ACC112 (cell line): ENCODE results near the gene PLP1.
"Not testable (repeated sequence)": the region's sequence is repeated elsewhere in the genome, so short reads cannot be mapped to it uniquely, and the experiment has no call there.

Experiments
- H2AFZ ChIP-seq: fragments of 200-600 bp; sonication (generic); one replicate; pipeline ENCODE4 v1.6.0; 2017; ENCODE audit warnings: antibody characterized with exemption, low read length; ENCODE audit not compliant: unreplicated experiment
- H3K27ac ChIP-seq: fragments of 200-600 bp; sonication (generic); 2 replicates; pipeline ENCODE4 v1.5.1; 2014; ENCODE audit warnings: low read depth, mild to moderate bottlenecking, antibody characterized with exemption, low read length, moderate library complexity
- H3K27me3 ChIP-seq: fragments of 200-600 bp; sonication (generic); 2 replicates; pipeline ENCODE4 v1.6.1; 2014; ENCODE audit warnings: mild to moderate bottlenecking, antibody characterized with exemption, low read length, moderate library complexity, mixed read lengths; ENCODE audit not compliant: insufficient read depth
- H3K36me3 ChIP-seq: fragments of 200-600 bp; sonication (generic); 2 replicates; pipeline ENCODE4 v1.6.1; 2016; ENCODE audit warnings: mild to moderate bottlenecking, antibody characterized with exemption, low read length, moderate library complexity, mixed read lengths; ENCODE audit not compliant: insufficient read depth
- H3K4me1 ChIP-seq: fragments of 200-600 bp; sonication (generic); one replicate; pipeline ENCODE4 v1.6.1; 2016; ENCODE audit warnings: low read length, mixed read lengths; ENCODE audit not compliant: insufficient read depth, unreplicated experiment, control insufficient read depth
- H3K4me3 ChIP-seq: fragments of 200-600 bp; sonication (generic); 2 replicates; pipeline ENCODE4 v1.5.1; 2014; ENCODE audit warnings: mild to moderate bottlenecking, low read depth, low read length
- H3K79me2 ChIP-seq: fragments of 200-600 bp; sonication (generic); one replicate; pipeline ENCODE4 v1.6.0; 2016; ENCODE audit warnings: low read length; ENCODE audit not compliant: control insufficient read depth, unreplicated experiment, insufficient read depth

Gene PLP1

DNA sequence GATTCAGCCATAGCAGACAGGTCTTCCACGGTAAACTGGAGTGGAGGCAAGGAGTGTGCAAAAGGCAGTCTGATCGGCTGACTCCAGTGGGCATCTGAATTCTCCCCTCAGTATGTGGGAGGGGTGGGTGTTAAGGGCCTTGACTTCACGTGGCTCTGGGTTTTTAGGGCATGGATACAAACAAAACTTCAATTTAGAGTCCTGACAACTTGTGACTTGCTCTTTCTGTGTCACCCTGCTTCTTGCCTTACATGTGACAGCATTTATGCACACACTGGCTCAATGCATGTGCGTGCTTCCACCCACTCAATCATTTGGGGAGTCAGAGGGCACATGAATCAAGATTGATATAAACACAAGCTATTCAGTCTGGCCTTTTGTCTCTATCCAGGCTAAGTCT, 17.5 kb downstream of the PLP1 start:
- Histone ChIP-seq H3K79me2 (no peaks in the 10 kb centered on the region), H3K27ac (peak overlapping the region; percentile 80), H3K4me3 (peak overlapping the region; percentile 78), H3K4me1 (peaks cover 30% of the 10 kb centered on the region), H3K27me3 (no peaks in the 10 kb centered on the region), H3K36me3 (no peaks in the 10 kb centered on the region), H2AFZ (peak overlapping the region; percentile 77)

GRCh38 chrX:103797691-103798090, 21.1 kb downstream of the PLP1 start:
- H3K79me2 ChIP-seq = no peaks in the 10 kb centered on the region
- H2AFZ ChIP-seq = no peak overlapping the region
- H3K27ac ChIP-seq = no peak overlapping the region
- H3K27me3 ChIP-seq = no peaks in the 10 kb centered on the region
- H3K36me3 ChIP-seq = no peaks in the 10 kb centered on the region
- peaks cover 16% of the 10 kb centered on the region for H3K4me1 ChIP-seq
- H3K4me3 ChIP-seq = no peak overlapping the region

- no peak overlapping the region for H3K27ac ChIP-seq
- H3K36me3 ChIP-seq = no peaks in the 10 kb centered on the region
- no peak overlapping the region for H3K4me3 ChIP-seq
- H3K27me3 ChIP-seq = no peaks in the 10 kb centered on the region
- H2AFZ ChIP-seq = no peak overlapping the region
- H3K79me2 ChIP-seq = no peaks in the 10 kb centered on the region
- no peaks in the 10 kb centered on the region for H3K4me1 ChIP-seq
Observed at GRCh38 chrX:103800318-103800717, 23.7 kb downstream of the PLP1 start.

GRCh38 chrX:103805860-103806259, 29.2 kb downstream of the PLP1 start:
- Histone ChIP-seq H3K27me3 (no peaks in the 10 kb centered on the region), H3K4me3 (no peak overlapping the region), H3K4me1 (no peaks in the 10 kb centered on the region), H2AFZ (no peak overlapping the region), H3K79me2 (no peaks in the 10 kb centered on the region), H3K36me3 (no peaks in the 10 kb centered on the region), H3K27ac (no peak overlapping the region)

- H3K79me2 ChIP-seq = no peaks in the 10 kb centered on the region
- no peaks in the 10 kb centered on the region for H3K27me3 ChIP-seq
- no peak overlapping the region for H2AFZ ChIP-seq
- H3K27ac ChIP-seq = no peak overlapping the region
- H3K36me3 ChIP-seq = no peaks in the 10 kb centered on the region
- H3K4me1 ChIP-seq = no peaks in the 10 kb centered on the region
- H3K4me3 ChIP-seq = no peak overlapping the region
Observed at GRCh38 chrX:103806862-103807474, 30.3 kb downstream of the PLP1 start.

GRCh38 chrX:103811858-103812257, 35.2 kb downstream of the PLP1 start:
- Histone ChIP-seq H2AFZ (no peak overlapping the region), H3K36me3 (no peaks in the 10 kb centered on the region), H3K27ac (no peak overlapping the region), H3K27me3 (no peaks in the 10 kb centered on the region), H3K79me2 (no peaks in the 10 kb centered on the region), H3K4me1 (no peaks in the 10 kb centered on the region), H3K4me3 (no peak overlapping the region)

GRCh38 chrX:103817101-103817500, 40.5 kb downstream of the PLP1 start:
- H3K79me2 ChIP-seq = not testable (repeated sequence)

GRCh38 chrX:103817502-103817901, 40.9 kb downstream of the PLP1 start:
- no peaks in the 10 kb centered on the region for H3K27me3 ChIP-seq
- H3K36me3 ChIP-seq = no peaks in the 10 kb centered on the region
- H3K4me3 ChIP-seq = no peak overlapping the region
- H3K27ac ChIP-seq = no peak overlapping the region
- H3K79me2 ChIP-seq = no peaks in the 10 kb centered on the region
- no peak overlapping the region for H2AFZ ChIP-seq
- H3K4me1 ChIP-seq = peaks cover 5% of the 10 kb centered on the region

More at GRCh38 chrX:103817101-103817500, 40.5 kb downstream of the PLP1 start:
- not testable (repeated sequence) for H3K4me3 ChIP-seq, H3K27ac ChIP-seq, H3K4me1 ChIP-seq, H3K27me3 ChIP-seq, H2AFZ ChIP-seq, H3K36me3 ChIP-seq

DNA sequence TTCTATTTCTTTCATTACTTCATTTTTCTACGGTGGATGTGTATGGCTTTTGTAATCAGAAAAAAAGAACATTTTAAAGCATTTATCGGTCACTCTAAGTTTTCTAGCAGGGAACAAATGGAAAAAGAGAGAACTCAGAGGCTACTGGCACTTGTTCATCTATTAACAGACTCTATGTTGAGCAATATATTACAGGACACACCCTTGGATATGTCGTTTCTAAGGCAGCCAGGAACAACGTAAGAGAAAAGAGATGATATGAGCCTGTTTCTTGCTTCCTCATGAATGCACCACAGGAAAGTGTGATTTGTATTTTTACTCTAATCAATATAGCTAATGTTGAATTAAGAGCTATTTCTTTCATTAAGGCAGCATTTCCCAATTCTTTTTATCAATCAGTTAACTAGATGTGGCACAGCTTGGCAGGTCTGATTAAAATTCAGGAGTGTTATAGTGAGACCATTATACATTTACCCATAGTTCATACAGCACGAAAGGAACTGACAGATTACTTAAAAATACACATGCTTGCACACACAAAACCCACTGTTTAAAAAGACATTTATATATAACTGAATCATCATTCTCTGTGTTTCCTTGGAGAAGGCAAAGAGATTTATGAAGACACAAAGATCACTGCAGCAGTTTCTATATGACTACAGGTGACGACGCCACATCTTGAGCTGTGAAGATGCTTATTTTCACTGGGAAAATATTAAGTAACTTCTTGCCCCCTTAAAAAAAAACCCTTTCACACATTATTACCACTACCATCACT, 42.4 kb downstream of the PLP1 start:
- H3K27ac ChIP-seq = no peak overlapping the region
- no peak overlapping the region for H2AFZ ChIP-seq
- H3K4me3 ChIP-seq = no peak overlapping the region
- H3K79me2 ChIP-seq = no peaks in the 10 kb centered on the region
- H3K36me3 ChIP-seq = no peaks in the 10 kb centered on the region
- no peaks in the 10 kb centered on the region for H3K27me3 ChIP-seq
- H3K4me1 ChIP-seq = peaks cover 12% of the 10 kb centered on the region

DNA sequence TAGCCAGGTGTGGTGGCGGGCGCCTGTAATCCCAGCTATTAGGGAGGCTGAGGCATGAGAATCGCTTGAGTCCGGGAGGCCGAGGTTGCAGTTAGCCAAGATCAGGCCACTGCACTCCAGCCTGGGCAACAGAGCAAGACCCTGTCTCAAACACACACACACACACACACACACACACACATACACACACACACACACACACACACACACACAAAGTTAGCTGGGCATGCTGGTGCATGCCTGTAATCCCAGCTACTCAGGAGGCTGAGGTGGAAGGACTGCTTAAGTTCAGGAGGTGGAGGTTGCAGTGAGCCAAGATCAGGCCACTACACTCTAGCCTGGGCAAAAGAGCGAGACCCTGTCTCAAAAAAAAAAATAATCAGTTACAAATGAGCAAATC, 44.2 kb downstream of the PLP1 start:
- not testable (repeated sequence) for H3K36me3 ChIP-seq, H3K79me2 ChIP-seq, H3K27ac ChIP-seq, H2AFZ ChIP-seq, H3K27me3 ChIP-seq, H3K4me3 ChIP-seq
- peaks cover 15% of the 10 kb centered on the region for H3K4me1 ChIP-seq

DNA sequence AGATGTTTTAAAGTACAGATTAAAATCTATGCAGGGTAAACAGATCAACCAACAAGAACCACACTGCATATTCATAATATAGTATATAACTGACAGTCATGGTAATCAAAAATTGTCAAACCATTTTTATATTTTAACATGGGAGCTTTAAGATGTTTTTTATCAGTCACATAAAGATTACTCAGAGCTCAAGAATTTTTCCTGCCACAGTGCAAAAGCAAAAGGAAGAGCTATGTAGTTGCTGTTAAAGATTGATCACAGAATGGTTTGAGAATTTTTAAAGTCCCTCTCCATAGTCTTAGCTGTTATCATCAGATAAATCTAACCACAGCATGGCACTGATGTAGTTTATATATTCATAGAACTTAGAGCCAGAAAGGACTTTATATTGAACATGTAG, 47.0 kb downstream of the PLP1 start:
- Histone ChIP-seq H3K27me3 (no peaks in the 10 kb centered on the region), H2AFZ (no peak overlapping the region), H3K27ac (no peak overlapping the region), H3K79me2 (no peaks in the 10 kb centered on the region), H3K36me3 (no peaks in the 10 kb centered on the region), H3K4me1 (peaks cover 15% of the 10 kb centered on the region), H3K4me3 (no peak overlapping the region)
